HEK293T (cell line): ENCODE results near the gene PROK1.

Experiments
- ARNT ChIP-seq: fragments of 450-650 bp; IDR thresholded peaks from 2 replicates; pipeline ENCODE4 v1.6.1; 2017; ENCODE audit warnings: mild to moderate bottlenecking
- BHLHE40 ChIP-seq: fragments of 450-650 bp; IDR thresholded peaks from 2 replicates; pipeline ENCODE4 v1.6.1; 2016; ENCODE audit warnings: mild to moderate bottlenecking, moderate library complexity, borderline replicate concordance
- CTBP1 ChIP-seq: fragments of 450-650 bp; IDR thresholded peaks from 2 replicates; pipeline ENCODE4 v1.6.1; 2016; ENCODE audit warnings: borderline replicate concordance
- FOXK2 ChIP-seq: fragments of 450-650 bp; IDR thresholded peaks from 2 replicates; pipeline ENCODE4 v1.6.1; 2016; ENCODE audit warnings: mild to moderate bottlenecking
- NFRKB ChIP-seq: fragments of 450-650 bp; IDR thresholded peaks from 2 replicates; pipeline ENCODE4 v1.6.1; 2016; ENCODE audit warnings: mild to moderate bottlenecking, moderate library complexity

- TF ChIP-seq FOXK2: no peak
- no peak for TF ChIP-seq NFRKB
- no peak for TF ChIP-seq BHLHE40
- peak; percentile 96 for TF ChIP-seq ARNT
- 0 out of 2 replicates have a peak, but pooled peaks have one; percentile 67 for TF ChIP-seq CTBP1
Measured at GRCh38 chr1:110436635-110437034, 14.3 kb upstream of the PROK1 start.
